OCI-LY7 (cell line): ENCODE results near the gene ELF1. TPM values are rescaled to one million over a fixed set of nuclear protein-coding genes. Genes with fewer than 3 reads are reported as not detected.

Source experiments
- BruUV-seq: library from RNA; stranded (reverse); fragments of 400-500 nt; replicated peaks from 2 replicates; lab custom pipeline; 2021; lab: Mats Ljungman, UMichigan
- CTCF ChIA-PET: fragments of 300-600 bp; sonication (Branson Sonifier 250); formaldehyde crosslinking; loops from one replicate; lab custom pipeline; 2022; ENCODE audit warnings: antibody characterized with exemption; ENCODE audit not compliant: unreplicated experiment; lab: Charles Lee
- POLR2A ChIA-PET: fragments of 300-600 bp; sonication (Branson Sonifier 250); formaldehyde crosslinking; loops from one replicate; lab custom pipeline; 2022; ENCODE audit warnings: antibody characterized with exemption; lab: Charles Lee
- DNase-seq: peaks from one replicate; pipeline ENCODE4 v3.0.0-alpha.2; 2015; ENCODE audit warnings: low spot score
- H2AFZ ChIP-seq: fragments of 200-600 bp; sonication (generic), shearing (Covaris generic); 2 replicates; pipeline ENCODE4 v1.6.1; 2014; ENCODE audit warnings: mild to moderate bottlenecking, antibody characterized with exemption, low read length, moderate library complexity
- H3K27ac ChIP-seq: fragments of 200-600 bp; sonication (generic); 2 replicates; pipeline ENCODE4 v1.5.1; 2014; ENCODE audit warnings: mixed run types, low read depth, mild to moderate bottlenecking, moderate library complexity, low read length, inconsistent platforms; ENCODE audit not compliant: poor library complexity, severe bottlenecking
- H3K36me3 ChIP-seq: fragments of 200-600 bp; sonication (generic); 2 replicates; pipeline ENCODE4 v1.6.1; 2014; ENCODE audit warnings: mild to moderate bottlenecking, antibody characterized with exemption, low read length, moderate library complexity, mixed read lengths; ENCODE audit not compliant: insufficient read depth
- H3K4me1 ChIP-seq: fragments of 200-600 bp; sonication (generic); 2 replicates; pipeline ENCODE4 v1.5.1; 2014; ENCODE audit warnings: mild to moderate bottlenecking, low read length; ENCODE audit not compliant: insufficient read depth, poor library complexity, severe bottlenecking
- H3K4me2 ChIP-seq: fragments of 200-600 bp; sonication (generic); 2 replicates; pipeline ENCODE4 v1.6.1; 2014; ENCODE audit warnings: mild to moderate bottlenecking, low read length
- H3K4me3 ChIP-seq: fragments of 200-600 bp; sonication (generic); 2 replicates; pipeline ENCODE4 v1.5.1; 2014; ENCODE audit warnings: mild to moderate bottlenecking, low read depth, low read length; ENCODE audit not compliant: poor library complexity, severe bottlenecking
- H3K79me2 ChIP-seq: fragments of 200-600 bp; sonication (generic); 2 replicates; pipeline ENCODE4 v1.6.1; 2016; ENCODE audit warnings: low read depth, mild to moderate bottlenecking, low read length, moderate library complexity, mixed read lengths; ENCODE audit not compliant: insufficient read depth
- H3K9me2 ChIP-seq: fragments of 200-600 bp; sonication (generic); 2 replicates; pipeline ENCODE4 v1.6.1; 2016; ENCODE audit warnings: mild to moderate bottlenecking, low read length, mixed read lengths; ENCODE audit not compliant: insufficient read depth
- H3K9me3 ChIP-seq: fragments of 200-600 bp; sonication (generic); 2 replicates; pipeline ENCODE4 v1.6.1; 2014; ENCODE audit warnings: mild to moderate bottlenecking, mixed run types, low read length, mixed read lengths
- H4K20me1 ChIP-seq: fragments of 200-600 bp; sonication (generic); 2 replicates; pipeline ENCODE4 v1.6.1; 2014; ENCODE audit warnings: mild to moderate bottlenecking, antibody characterized with exemption, low read length, moderate library complexity, mixed read lengths; ENCODE audit not compliant: insufficient read depth
- EZH2phosphoT487 ChIP-seq: fragments of 200-600 bp; sonication (generic); IDR thresholded peaks from 2 replicates; pipeline ENCODE4 v1.6.1; 2018; ENCODE audit warnings: low read depth, borderline replicate concordance, mild to moderate bottlenecking, mixed run types, antibody characterized with exemption, low read length, moderate library complexity, mixed read lengths
- intact Hi-C: fragments of 100-400 bp; cut with micrococcal nuclease; formaldehyde crosslinking; loops from one replicate; pipeline ENCODE4 v1.10.0; 2022; ENCODE audit not compliant: unreplicated experiment
- total RNA-seq, 2 experiments: library from RNA; depleted of rRNA in 1 of 2; stranded (reverse); fragments of >200 nt in 1 of 2; shearing (Covaris generic) in 1 of 2; gene quantifications; 2 replicates each; pipeline ENCODE4 v1.2.3, GENCODE V29; 2014 to 2022
- TF ChIP-seq, protein P1 (sequence below): fragments of 200-600 bp; sonication (generic); conservative IDR thresholded peaks from 2 replicates; pipeline ENCODE4 v1.5.1; 2014; ENCODE audit warnings: mild to moderate bottlenecking, antibody characterized with exemption, low read length, moderate library complexity, mixed read lengths

Gene ELF1
- total RNA-seq, 2 experiments from 2014 or later: 111 to 248 TPM

DNA sequence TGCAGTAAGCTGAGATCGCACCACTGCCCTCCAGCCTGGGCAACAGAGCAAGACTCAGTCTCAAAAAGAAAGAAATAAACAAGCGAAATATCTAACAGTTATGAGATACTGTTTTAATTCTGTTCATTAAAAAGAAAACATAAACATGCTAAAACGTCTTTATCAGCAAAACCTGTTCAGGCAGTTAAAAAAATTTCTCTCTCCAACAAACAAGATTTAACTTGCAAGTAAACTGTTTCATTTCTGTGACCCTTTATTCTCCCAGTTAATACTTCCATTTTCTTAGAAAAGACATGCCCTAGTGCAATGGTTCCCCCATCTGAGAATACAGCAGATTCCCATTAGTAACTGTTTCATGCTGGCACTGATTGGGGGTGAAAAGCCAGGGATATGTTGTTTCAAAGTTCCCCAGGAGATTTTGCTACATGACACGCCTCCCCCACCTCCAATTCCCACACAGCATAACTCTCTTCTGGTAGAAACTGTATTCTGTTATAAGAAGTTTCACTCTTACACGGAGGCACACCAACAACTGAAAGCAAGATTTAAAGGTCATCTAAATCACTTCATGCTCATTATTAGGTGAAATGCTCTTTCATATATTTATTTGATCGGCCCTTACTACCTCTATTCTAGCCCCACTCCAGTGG lies 24.4 kb downstream of the ELF1 start:
- no peak for DNase-seq
- TF ChIP-seq, protein P1, sequence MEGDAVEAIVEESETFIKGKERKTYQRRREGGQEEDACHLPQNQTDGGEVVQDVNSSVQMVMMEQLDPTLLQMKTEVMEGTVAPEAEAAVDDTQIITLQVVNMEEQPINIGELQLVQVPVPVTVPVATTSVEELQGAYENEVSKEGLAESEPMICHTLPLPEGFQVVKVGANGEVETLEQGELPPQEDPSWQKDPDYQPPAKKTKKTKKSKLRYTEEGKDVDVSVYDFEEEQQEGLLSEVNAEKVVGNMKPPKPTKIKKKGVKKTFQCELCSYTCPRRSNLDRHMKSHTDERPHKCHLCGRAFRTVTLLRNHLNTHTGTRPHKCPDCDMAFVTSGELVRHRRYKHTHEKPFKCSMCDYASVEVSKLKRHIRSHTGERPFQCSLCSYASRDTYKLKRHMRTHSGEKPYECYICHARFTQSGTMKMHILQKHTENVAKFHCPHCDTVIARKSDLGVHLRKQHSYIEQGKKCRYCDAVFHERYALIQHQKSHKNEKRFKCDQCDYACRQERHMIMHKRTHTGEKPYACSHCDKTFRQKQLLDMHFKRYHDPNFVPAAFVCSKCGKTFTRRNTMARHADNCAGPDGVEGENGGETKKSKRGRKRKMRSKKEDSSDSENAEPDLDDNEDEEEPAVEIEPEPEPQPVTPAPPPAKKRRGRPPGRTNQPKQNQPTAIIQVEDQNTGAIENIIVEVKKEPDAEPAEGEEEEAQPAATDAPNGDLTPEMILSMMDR: no peak
- TF ChIP-seq EZH2phosphoT487: no peak
- Histone ChIP-seq H3K36me3 (peaks cover 89% of the 10 kb centered on the region), H3K9me3 (peaks cover 6% of the 10 kb centered on the region; the same call in 1 of the 2 replicates), H3K4me1 (peaks cover 99% of the 10 kb centered on the region), H4K20me1 (peaks cover 14% of the 10 kb centered on the region; the same call in 1 of the 2 replicates), H3K4me2 (peak overlapping the region; percentile 72), H3K27ac (peak overlapping the region; percentile 99), H3K79me2 (peaks cover 100% of the 10 kb centered on the region), H3K9me2 (no peaks in the 10 kb centered on the region), H2AFZ (no peak overlapping the region), H3K4me3 (peak overlapping the region; percentile 35)
- intact Hi-C loops: loop anchor here (5.0 kb wide), 1 partner anchor 202 kb away; no protein-coding TSS in a partner anchor
- POLR2A ChIA-PET: interaction anchor here (0.6 to 4.1 kb wide), 8 partner anchors 8 to 90 kb away, joined by 3 to 38 read pairs (median 6); no protein-coding TSS in a partner anchor
- no TSS peak for BruUV-seq
- CTCF ChIA-PET: no interaction called here

DNA sequence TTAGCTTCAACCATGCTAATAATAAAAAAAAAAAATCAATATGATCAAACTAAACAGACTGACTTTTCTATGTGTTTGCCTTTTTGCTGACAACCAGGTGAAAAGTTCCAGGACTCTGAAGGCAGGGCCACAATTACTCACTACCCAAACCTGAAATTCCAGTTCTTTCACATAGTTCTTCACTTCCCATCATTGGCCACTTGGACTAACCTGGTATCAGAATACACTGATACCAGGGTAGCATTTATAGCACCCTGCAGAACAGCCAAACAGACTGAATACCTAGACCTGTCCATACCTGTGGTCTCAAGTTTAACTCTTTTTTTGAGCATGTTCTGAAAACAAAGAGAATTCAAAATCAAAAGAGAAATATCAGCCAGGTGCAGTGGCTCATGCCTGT lies 25.1 kb downstream of the ELF1 start:
- DNase-seq: no peak
- Histone ChIP-seq H3K9me3 (peaks cover 12% of the 10 kb centered on the region; the same call in 1 of the 2 replicates), H3K9me2 (no peaks in the 10 kb centered on the region), H3K36me3 (peaks cover 89% of the 10 kb centered on the region), H3K4me2 (peak overlapping the region; percentile 72), H2AFZ (no peak overlapping the region), H3K79me2 (peaks cover 100% of the 10 kb centered on the region), H3K4me1 (peaks cover 94% of the 10 kb centered on the region), H3K4me3 (peak overlapping the region; percentile 35), H3K27ac (peak overlapping the region; percentile 99), H4K20me1 (peaks cover 14% of the 10 kb centered on the region; the same call in 1 of the 2 replicates)
- TF ChIP-seq, protein P1: 0 out of 2 replicates have a peak, but pooled peaks have one; percentile 8
- no peak for TF ChIP-seq EZH2phosphoT487
- BruUV-seq: no TSS peak
- POLR2A ChIA-PET: interaction anchor here (0.6 to 5.5 kb wide), 12 partner anchors 8 to 566 kb away, joined by 3 to 46 read pairs (median 5); partner anchors contain the start of gene ELF1
- intact Hi-C loops: loop anchor here (1.0 to 5.0 kb wide), 3 partner anchors 10 to 202 kb away; no protein-coding TSS in a partner anchor
- CTCF ChIA-PET: no interaction called here
